GM12873 (cell line): Measurements from ENCODE around the gene ADPGK.

Experiments
- TF ChIP-seq, protein P1 (sequence below): IDR thresholded peaks from 2 replicates; pipeline ENCODE4 v1.5.1; 2012; ENCODE audit warnings: low read depth, mild to moderate bottlenecking, moderate library complexity, low read length, control low read depth; ENCODE audit not compliant: insufficient read depth; ENCODE audit errors: missing control alignments

Gene ADPGK

DNA sequence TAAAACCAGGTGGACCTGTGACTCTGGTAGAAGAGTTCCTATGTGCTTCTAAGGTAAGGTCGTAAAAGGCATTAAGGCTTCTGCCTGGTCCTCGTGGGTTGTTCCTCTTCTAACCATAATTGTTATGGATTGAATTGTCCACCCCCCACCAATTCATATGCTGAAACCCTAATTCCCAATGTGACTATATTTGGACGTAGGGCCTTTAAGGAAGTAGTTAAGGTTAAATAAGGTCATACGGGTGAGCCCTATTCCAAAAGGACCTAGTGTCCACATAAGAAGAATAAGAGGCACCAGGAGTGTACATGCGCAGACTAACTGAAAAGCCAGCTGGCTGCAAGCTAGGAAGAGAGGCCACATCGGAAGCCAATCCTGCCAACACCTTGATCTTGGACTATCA lies 1.9 kb downstream of the ADPGK start:
- TF ChIP-seq, protein P1, sequence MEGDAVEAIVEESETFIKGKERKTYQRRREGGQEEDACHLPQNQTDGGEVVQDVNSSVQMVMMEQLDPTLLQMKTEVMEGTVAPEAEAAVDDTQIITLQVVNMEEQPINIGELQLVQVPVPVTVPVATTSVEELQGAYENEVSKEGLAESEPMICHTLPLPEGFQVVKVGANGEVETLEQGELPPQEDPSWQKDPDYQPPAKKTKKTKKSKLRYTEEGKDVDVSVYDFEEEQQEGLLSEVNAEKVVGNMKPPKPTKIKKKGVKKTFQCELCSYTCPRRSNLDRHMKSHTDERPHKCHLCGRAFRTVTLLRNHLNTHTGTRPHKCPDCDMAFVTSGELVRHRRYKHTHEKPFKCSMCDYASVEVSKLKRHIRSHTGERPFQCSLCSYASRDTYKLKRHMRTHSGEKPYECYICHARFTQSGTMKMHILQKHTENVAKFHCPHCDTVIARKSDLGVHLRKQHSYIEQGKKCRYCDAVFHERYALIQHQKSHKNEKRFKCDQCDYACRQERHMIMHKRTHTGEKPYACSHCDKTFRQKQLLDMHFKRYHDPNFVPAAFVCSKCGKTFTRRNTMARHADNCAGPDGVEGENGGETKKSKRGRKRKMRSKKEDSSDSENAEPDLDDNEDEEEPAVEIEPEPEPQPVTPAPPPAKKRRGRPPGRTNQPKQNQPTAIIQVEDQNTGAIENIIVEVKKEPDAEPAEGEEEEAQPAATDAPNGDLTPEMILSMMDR = no peak

GRCh38 chr15:72778796-72779195 lies 4.8 kb downstream of the ADPGK start:
- TF ChIP-seq, protein P1 = no peak

- TF ChIP-seq, protein P1 = no peak
These were observed 8.7 kb downstream of the ADPGK start for GRCh38 chr15:72774696-72775383.

DNA sequence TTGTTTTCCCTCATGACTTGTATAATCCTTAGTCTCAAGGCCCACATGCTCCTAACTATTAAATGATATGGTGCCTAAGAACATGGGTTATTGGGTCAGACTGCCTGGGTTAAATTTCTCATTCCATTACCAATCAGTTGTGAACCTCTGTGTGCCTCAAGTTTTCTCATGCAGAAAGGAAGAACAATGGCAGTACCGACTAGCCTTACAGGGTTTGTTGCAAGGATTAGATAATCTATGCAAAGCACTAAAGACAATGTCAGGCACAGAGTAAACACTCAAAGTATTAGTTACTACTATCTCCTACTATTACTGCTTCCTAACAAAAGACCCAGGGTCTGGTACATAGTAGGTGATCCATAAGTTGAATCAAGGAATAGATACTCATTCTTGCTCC lies 12.2 kb downstream of the ADPGK start:
- TF ChIP-seq, protein P1 = no peak

GRCh38 chr15:72770673-72771328 lies 12.8 kb downstream of the ADPGK start:
- TF ChIP-seq, protein P1 = peak; percentile 20

DNA sequence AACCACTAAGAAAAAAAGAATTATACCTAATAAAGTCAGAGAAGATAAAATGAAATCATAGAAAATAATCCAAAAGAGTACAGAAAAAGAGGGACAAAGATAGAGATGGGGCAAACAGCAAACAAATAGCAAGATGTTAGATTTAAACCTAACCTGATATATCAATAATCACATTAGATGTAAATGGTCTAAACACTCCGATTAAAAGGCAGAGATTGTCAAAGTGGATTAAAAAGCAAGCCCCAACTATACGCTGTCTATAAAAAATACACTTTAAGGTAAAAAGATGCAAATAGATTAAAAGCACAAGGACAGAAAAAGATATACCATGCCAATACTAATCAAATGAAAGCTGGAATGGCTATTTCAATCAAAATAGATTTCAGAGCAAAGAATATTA lies 16.8 kb downstream of the ADPGK start:
- TF ChIP-seq, protein P1 = no peak

GRCh38 chr15:72766025-72766424 lies 17.5 kb downstream of the ADPGK start:
- TF ChIP-seq, protein P1 = no peak
